A375 (cell line): ENCODE data around the gene IPO5. TPM values are rescaled to one million over a fixed set of nuclear protein-coding genes. Genes with fewer than 3 reads are reported as not detected.

Experiments used
- small RNA-seq: library from RNA; depleted of rRNA; stranded (forward); fragments of <200 nt; gene quantifications from one replicate; pipeline ENCODE3, GENCODE V24; 2014
- total RNA-seq: library from RNA; depleted of rRNA; stranded (reverse); fragments of >200 nt; shearing (Covaris generic); gene quantifications from 2 replicates; pipeline ENCODE4 v1.2.3, GENCODE V29; 2014; rRNA removed

The IPO5 gene
- total RNA-seq, result 149 and 172 TPM in 2 replicates

DNA sequence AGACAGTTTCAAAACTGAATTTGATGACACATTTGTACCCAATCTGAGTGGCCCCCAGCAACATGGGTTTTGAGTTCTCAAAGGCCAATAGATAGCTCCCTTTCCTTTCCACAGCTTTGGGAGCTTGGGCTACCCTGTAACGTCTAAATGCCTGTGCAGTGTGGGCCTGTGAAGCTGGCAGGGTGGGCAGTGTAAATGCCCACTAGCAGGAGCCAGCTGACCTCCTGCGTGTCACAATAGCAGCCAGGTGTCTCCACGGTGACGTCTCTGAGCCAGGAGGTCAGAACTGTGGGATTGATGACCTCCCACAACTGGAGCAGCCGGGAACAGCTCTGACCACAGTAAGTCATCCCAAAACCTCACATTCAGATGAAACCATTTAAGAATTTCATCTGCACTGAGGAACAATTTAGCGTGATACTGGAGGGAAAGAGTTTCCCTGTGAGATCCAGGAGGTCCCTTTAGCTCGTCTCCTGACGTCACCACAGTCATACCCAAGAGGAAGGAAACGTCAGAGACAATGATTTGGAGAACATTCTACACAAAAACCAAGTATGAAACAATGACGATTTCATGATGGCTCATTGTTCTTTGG, at the start of gene IPO5:
IPO5 (plus strand) TSS at position 300 of the 595 bp plus-strand sequence. CDS start 23,022 bp downstream, outside the sequence.

Small RNAs within 50 kb of the gene (small RNA-seq; reads per million reads assigned to genes)
- gene FTLP8, result not detected

Other genes starting within 250 kb of the IPO5 start
- gene FARP1, start 189.4 kb downstream of the IPO5 start, total RNA-seq, result 32.1 and 32.9 TPM in 2 replicates
- 0.23 TPM in 1 of 2 replicates, not detected in the other for gene RNF113B, start 223.6 kb downstream of the IPO5 start, total RNA-seq